ENCODE measurements around the gene ZNF775.
A peak's percentile ranks its signal among the peaks of the same experiment; 100 is the strongest.

Gene ZNF775

GRCh38 chr7:150411606-150412005, 32.5 kb downstream of the ZNF775 start:
- TF ChIP-seq CTCF (IDR thresholded peaks at IDR 0.05), result no peak

- TF ChIP-seq CTCF (IDR thresholded peaks at IDR 0.05), result no peak
Observed at GRCh38 chr7:150412016-150412415, 32.9 kb downstream of the ZNF775 start.

GRCh38 chr7:150412518-150413488, 33.7 kb downstream of the ZNF775 start:
- no peak for TF ChIP-seq CTCF (IDR thresholded peaks at IDR 0.05)

GRCh38 chr7:150413640-150414081, 34.5 kb downstream of the ZNF775 start:
- TF ChIP-seq CTCF (IDR thresholded peaks at IDR 0.05), result no peak

GRCh38 chr7:150415161-150416153, 36.3 kb downstream of the ZNF775 start:
- TF ChIP-seq CTCF (IDR thresholded peaks at IDR 0.05), result no peak

- no peak for TF ChIP-seq CTCF (IDR thresholded peaks at IDR 0.05)
Observed at GRCh38 chr7:150417239-150417638, 38.1 kb downstream of the ZNF775 start.

GRCh38 chr7:150417863-150418262, 38.7 kb downstream of the ZNF775 start:
- TF ChIP-seq CTCF (IDR thresholded peaks at IDR 0.05), result 0 out of 2 replicates have a peak, but pooled peaks have one; percentile 16
